ENCODE measurements around the gene TMEM59L.
"Not testable (repeated sequence)": the region's sequence is repeated elsewhere in the genome, so short reads cannot be mapped to it uniquely, and the experiment has no call there.

TMEM59L gene

DNA sequence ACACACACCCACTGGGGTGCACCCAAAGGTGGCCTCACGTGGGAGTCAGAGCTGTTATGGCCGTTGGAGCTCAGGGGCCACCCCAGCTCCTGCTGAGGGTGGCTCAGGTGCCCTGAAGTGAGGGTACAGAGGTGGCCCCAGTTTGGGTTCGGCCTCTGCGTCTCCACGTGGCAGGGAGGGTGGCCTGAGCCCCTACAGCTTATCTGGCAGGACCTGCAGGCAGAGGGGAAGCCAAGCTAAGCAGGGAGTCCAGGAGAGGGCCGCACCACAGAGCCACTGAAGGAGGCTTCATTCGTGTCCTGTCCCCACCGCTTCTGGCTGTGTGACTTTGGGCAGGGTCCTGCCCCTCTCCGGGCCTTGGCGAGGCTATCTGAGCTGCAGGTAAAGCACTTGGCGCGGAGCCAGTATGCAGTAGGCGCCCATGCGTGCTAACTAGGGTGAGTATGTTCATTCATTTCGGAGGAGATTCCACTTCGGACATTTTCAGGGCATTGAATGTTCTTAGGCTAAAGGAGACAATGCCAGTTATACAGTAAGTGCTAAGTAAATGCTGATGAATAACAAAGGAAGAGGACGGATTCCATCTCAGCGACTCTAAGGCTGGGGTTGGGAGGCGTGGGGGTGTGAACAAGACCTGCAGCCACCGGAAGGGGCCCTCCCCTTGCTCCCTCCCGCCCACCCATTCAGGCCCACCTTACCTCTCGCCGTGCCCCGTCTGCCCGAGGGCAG is 19.1 kb upstream of the TMEM59L start:
- in situ Hi-C loops (cut with MboI; ENCODE audit: low sequenced_read_pairs), result no loop called here

- in situ Hi-C loops (cut with MboI; ENCODE audit: low sequenced_read_pairs), result no loop called here
These were observed 18.4 kb upstream of the TMEM59L start for GRCh38 chr19:18594096-18594823.

DNA sequence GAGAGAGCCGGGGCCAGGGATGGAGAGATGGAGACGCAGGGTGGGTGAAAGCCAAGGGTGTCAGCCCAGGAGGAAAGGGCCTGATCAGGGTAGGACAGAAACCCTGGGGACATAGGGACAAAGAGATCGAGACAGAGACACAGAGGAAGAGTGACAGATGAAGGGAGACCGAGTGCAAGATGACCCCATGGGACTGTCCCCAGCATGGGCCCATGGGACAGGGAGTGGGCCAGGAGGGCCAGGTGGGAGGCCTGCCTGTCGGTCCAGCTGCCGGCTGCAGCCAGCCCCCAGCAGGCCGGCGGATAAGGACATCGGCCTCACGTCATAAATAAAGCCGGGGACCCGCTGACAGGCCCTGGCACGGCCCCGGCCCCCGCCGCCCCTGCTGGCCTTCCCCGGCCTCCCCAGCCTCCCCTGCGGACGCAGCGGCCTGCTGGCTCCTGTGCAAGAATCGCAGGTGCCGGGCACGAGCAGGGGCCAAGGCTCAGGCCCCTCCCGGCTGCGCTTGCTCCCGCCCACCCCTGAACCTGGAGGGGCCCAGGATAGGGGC is 17.8 kb upstream of the TMEM59L start:
- in situ Hi-C loops (cut with MboI; ENCODE audit: low sequenced_read_pairs), result no loop called here

- in situ Hi-C loops (cut with MboI; ENCODE audit: low sequenced_read_pairs), result no loop called here
These were observed 17.2 kb upstream of the TMEM59L start for GRCh38 chr19:18595475-18595874.

DNA sequence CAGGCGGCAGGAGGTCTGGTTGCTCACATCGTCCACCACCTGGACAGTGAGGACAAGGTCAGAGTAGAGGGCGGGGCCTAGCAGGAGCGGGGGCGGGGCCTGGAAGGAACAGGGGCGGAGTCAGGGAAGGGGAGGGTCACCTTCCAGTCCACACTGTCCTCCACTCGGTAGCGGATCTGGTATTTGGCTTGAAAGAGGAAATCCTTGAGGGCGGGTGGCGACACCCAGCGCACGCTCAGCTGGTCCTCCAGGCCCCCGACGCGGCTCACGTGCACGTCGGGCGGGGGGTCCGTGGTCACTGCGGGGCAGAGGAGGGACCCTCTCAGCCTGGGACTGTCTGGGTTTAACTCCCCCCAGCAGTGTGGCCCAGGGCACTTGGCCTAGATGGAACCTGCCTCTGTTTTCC is 15.9 kb upstream of the TMEM59L start:
- in situ Hi-C loops (cut with MboI; ENCODE audit: low sequenced_read_pairs), result no loop called here

GRCh38 chr19:18597809-18598660 is 14.6 kb upstream of the TMEM59L start:
- in situ Hi-C loops (cut with MboI; ENCODE audit: low sequenced_read_pairs), result no loop called here

- in situ Hi-C loops (cut with MboI; ENCODE audit: low sequenced_read_pairs), result no loop called here
These were observed 13.2 kb upstream of the TMEM59L start for GRCh38 chr19:18599485-18599884.

GRCh38 chr19:18600692-18601397 is 11.8 kb upstream of the TMEM59L start:
- in situ Hi-C loops (cut with MboI; ENCODE audit: low sequenced_read_pairs), result not testable (repeated sequence)

- in situ Hi-C loops (cut with MboI; ENCODE audit: low sequenced_read_pairs), result no loop called here
These were observed 10.8 kb upstream of the TMEM59L start for GRCh38 chr19:18601875-18602274.

DNA sequence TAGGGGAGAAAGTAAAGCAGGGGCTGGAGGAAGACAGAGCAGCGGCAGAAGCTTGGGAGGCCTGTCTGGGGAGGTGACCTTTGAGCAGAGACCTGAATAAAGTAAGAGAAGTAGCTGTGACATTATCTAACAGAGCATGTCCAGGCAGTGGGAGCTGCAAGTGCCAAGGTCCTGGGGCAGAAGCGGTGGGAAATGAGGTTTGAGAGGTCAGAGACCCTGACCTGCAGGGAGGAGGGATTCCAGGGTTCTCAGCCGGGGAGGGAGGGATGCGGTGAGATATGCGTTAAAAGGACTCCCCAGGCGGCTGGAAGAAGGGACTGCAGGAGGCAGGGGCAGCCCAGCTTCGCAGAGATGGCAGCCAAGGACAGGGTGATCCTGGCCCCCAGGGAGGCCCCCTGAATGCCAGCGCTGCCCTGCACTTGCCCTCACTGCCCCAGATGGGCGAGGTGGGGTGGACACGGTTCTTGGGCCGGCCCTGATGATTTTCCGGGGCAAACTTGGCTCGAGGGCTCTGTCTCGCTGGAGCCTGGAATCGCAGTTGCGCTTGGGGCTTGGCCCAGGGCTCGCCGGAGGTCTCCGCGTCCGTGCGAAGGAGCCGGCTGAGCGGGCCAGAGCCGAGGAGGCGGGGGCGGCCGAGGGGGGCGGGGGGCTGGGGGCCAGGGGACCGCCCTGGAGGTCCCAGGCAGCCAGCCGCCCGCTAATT is 9.3 kb upstream of the TMEM59L start:
- in situ Hi-C loops (cut with MboI; ENCODE audit: low sequenced_read_pairs), result no loop called here

- in situ Hi-C loops (cut with MboI; ENCODE audit: low sequenced_read_pairs), result no loop called here
These were observed 8.5 kb upstream of the TMEM59L start for GRCh38 chr19:18603958-18604819.

- in situ Hi-C loops (cut with MboI; ENCODE audit: low sequenced_read_pairs), result no loop called here
These were observed 7.9 kb upstream of the TMEM59L start for GRCh38 chr19:18604820-18605159.

- in situ Hi-C loops (cut with MboI; ENCODE audit: low sequenced_read_pairs), result no loop called here
These were observed 7.5 kb upstream of the TMEM59L start for GRCh38 chr19:18605196-18605545.

DNA sequence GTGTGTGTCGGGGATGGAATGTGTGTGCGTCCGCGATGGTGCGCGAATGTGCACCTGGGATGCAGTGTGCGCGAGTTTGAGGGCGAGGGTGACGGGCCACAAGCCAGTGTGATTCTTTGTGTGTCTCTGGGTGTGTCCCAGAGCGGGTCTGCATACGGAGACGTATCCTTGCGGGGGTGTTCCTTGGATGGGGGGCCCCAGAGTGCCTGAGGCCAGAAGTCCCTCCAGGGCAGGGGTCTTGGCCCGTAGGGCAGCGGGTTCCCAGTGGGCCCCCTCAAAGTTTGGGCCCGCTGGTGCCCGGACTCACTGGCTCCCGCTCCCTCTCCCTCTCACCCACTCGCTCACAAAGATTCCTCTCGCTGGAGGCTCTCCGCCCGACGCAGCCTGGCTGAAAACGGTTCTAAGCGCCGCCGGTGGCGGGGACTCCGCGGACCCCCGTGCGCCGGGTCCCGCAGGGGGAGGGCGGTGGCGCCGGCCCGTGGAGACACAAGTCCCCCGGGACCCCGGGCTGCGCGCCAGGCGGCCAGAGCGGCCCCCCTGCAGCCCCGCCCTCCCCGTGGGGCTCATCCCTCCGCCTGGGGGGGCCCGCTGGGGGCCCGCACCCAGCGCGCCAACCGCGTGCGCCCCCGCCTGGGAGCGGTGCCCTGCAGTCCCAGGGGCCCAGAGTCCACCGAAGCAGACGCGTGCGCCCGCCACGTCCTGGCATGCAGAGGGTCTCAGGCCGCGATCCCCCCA is 7.0 kb upstream of the TMEM59L start:
- in situ Hi-C loops (cut with MboI; ENCODE audit: low sequenced_read_pairs), result no loop called here

DNA sequence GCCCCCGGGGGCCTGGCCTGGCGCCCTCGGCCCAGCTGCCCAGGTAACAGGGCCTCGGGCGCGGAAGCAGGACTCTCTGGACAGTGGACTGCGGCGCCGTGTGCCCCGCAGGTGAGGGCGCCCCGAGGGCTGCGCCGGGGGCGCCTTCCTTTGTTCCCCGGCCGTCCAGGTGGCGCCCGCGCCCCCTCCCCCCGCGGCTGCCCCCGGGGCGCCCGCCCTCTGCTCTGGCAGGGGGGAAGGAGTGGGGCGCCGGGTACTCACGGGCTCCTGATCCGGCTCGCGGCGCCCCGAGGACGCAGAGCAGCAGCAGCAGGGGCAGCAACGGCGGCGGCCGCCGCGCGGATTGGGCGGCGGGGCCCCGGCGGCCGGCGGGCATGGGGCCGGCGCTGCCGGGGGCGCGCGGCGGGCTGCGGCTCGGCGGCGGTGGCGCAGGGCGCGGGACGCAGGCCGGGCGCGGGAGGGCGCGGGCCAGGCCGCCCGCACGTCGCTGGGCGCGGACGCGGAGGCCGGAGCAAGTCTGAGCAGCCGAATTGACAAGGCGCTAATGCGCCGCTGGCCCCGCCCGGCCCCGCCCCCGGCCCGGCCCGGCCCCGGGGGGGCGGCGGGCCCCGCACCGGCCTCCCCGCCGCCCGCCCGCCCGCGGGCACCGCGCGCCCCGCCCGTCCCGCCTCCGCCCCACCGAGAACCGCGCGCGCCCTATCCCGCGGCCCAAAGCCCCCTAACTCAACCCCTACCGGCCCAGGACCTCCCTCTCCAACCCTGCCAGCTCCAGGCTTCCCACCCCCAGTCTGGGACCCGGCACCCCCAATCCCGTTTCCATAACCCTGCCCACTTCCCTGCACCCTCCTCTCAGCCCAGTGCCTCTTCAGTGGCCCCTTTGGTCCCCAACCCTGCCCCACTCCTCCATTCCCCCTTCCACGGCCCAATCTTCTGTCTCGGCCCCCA is 6.1 kb upstream of the TMEM59L start, which contains the start of gene CRLF1:
TSS of gene CRLF1 (minus strand) at position 519 of the 945 bp plus-strand sequence. CDS start at position 376, 143 bp downstream.
- in situ Hi-C loops (cut with MboI; ENCODE audit: low sequenced_read_pairs), result no loop called here

DNA sequence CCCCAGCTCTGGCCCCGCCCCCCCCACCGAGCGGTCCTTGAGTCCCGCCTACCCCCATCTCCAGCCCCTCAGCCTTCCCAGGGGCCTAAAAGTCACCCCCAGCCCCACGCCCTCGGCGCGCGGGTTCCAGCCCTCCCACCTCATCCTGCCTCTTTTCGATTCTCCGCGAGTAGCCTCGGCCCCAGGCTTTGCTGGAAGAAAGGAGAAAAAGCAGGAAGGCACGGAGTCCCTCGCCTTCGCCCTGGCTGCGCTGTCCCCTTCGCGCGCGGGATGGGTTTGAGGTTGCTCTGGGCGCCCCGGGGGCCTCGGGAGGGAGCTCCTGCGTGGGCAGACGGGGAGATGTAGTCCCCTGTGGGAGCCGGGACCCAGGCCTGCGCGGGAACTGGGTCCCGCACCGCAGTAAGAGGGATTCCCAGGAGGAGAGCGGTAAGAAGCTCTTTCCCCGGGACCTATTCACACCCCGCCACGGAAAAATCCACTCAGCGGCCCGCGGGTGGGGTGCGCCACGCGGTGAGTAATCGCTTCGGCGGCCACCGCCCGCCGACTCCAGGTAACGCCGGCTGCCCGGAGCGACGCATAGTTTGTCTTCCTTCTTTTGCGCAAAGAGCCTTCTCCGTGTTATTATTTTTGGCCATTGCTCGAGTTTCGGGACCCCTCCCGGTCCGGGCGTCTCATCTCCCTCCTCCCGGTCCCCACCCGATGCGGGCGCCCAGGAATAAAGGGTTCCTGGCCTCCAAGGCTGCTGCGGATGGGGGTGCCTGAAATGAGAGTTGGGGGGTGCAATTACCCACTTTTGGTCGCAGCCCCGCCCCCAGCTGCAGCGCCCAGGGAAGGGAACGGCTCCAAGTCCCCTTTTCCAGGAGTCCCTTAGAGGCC is 5.2 kb upstream of the TMEM59L start:
- in situ Hi-C loops (cut with MboI; ENCODE audit: low sequenced_read_pairs), result no loop called here

Measured in HL-60/S4 treated with retinoic acid at 250 ng/mL for 4 days and 3 days (cell line).